Measurements from ENCODE around the gene CCT7.

Gene CCT7

GRCh38 chr2:73268366-73268829, 34.3 kb downstream of the CCT7 start:
- Histone ChIP-seq H3K79me2 (peaks cover 4% of the 10 kb centered on the region), H3K4me2 (ENCODE audit: low read length) (peak overlapping the region; percentile 52), H3K4me1 (no peaks in the 10 kb centered on the region), H3K4me3 (ENCODE audit: low read depth, low read length) (peak overlapping the region; percentile 49), H3K9ac (no peak overlapping the region), H3K36me3 (ENCODE audit: control insufficient read depth, insufficient read depth, low read length) (no peaks in the 10 kb centered on the region), H2AFZ (peak overlapping the region; percentile 95), H3K27me3 (ENCODE audit: control insufficient read depth, insufficient read depth, low read length) (no peaks in the 10 kb centered on the region), H3K27ac (peak overlapping the region; percentile 74), H3K9me3 (ENCODE audit: control insufficient read depth, low read length) (no peaks in the 10 kb centered on the region)
- no peak for TF ChIP-seq CTCF (IDR thresholded peaks at IDR 0.05)

DNA sequence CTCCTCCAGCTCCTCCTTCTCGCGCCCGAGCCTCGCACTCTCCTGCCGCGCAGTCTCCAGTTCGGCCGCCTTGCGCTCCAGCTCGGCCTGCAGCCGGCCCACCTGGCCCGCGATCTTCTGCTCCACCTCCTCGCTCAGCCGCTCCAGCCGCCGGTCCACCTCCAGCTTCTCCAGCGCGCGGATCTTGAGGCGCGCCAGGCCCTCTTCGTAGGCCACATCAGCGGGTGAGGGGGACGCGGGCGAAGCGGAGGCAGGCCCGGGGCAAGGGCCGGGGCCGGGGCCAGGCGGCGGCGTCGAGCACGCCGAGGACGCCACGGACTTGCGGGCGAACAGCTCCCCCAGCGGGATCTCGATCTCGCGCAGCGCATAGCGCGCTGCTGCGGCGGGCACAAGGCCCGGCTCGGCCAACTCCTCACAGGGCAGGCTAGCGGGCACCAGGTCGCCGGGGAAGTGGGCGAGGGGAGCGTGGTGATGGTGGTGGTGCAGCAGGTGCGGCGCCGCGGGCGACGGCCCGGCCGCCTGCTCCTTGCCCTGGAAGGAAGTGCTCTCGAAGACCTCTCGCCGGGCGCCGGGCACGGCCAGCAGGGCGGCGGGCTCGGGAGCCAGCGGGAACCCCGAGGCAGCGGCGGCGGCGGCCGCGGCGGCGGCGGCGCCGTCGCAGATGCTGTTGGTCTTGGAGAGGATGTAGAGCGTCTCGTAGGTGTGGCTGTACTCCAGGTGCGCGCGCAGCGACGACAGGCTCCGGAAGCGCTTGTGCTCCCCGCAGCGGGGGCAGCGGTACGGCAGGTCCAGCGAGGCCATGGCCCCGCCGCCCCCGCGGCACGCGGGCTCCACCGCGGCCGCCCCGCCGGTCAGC, 35.0 kb downstream of the CCT7 start:
- peak overlapping the region; percentile 70 for H3K4me2 ChIP-seq (ENCODE audit: low read length)
- peak overlapping the region; percentile 49 for H3K4me3 ChIP-seq (ENCODE audit: low read depth, low read length)
- H3K79me2 ChIP-seq = peaks cover 4% of the 10 kb centered on the region
- H3K27ac ChIP-seq = peak overlapping the region; percentile 74
- H3K27me3 ChIP-seq (ENCODE audit: control insufficient read depth, insufficient read depth, low read length) = no peaks in the 10 kb centered on the region
- peak overlapping the region; percentile 51 for H3K9ac ChIP-seq
- H2AFZ ChIP-seq = peak overlapping the region; percentile 95
- H3K4me1 ChIP-seq = no peaks in the 10 kb centered on the region
- H3K36me3 ChIP-seq (ENCODE audit: control insufficient read depth, insufficient read depth, low read length) = no peaks in the 10 kb centered on the region
- TF ChIP-seq CTCF (IDR thresholded peaks at IDR 0.05) = peak; percentile 40
- H3K9me3 ChIP-seq (ENCODE audit: control insufficient read depth, low read length) = no peaks in the 10 kb centered on the region

DNA sequence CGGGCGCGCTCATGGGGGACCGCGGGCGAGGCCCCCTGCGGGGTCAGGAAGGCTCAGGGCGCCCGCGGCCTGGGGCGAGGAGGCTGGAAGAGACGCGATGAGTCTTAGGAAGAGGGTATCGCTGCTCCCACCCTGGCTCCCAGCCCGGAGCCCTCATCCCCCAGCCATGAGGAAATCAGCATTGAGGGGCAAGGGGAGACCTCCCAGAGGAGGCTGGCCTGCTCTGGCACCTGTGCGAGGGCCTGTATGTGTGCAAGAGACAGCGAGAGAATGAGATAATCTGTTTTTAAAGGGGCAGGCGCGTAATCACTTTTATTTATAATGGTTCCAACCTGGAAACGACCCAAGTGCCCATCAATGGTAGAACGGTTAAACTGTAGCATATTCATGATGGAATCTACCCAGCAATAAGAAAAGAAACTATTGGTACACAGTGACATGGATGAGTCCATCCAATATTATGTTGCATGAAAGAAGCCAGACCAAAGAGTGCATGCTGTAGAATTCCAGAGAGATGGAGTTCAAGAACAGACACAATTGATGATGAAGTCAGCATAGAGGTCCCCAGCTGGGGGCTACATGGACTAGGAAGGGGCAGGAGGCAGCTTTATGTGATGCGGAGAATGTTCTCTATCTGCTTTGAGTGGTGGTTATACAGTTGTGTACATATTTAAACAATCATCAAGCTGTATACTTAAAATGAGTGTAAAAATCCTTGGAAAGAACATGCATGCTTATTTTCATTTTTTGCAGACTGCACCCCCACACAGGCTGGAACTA, 35.8 kb downstream of the CCT7 start:
- peak overlapping the region; percentile 8 for H3K27ac ChIP-seq
- H3K36me3 ChIP-seq (ENCODE audit: control insufficient read depth, insufficient read depth, low read length) = no peaks in the 10 kb centered on the region
- TF ChIP-seq CTCF (IDR thresholded peaks at IDR 0.05) = no peak
- H3K27me3 ChIP-seq (ENCODE audit: control insufficient read depth, insufficient read depth, low read length) = no peaks in the 10 kb centered on the region
- H3K9ac ChIP-seq = no peak overlapping the region
- peaks cover 4% of the 10 kb centered on the region for H3K79me2 ChIP-seq
- peak overlapping the region; percentile 83 for H2AFZ ChIP-seq
- peak overlapping the region; percentile 15 for H3K4me3 ChIP-seq (ENCODE audit: low read depth, low read length)
- H3K9me3 ChIP-seq (ENCODE audit: control insufficient read depth, low read length) = no peaks in the 10 kb centered on the region
- H3K4me2 ChIP-seq (ENCODE audit: low read length) = peak overlapping the region; percentile 70
- no peaks in the 10 kb centered on the region for H3K4me1 ChIP-seq

DNA sequence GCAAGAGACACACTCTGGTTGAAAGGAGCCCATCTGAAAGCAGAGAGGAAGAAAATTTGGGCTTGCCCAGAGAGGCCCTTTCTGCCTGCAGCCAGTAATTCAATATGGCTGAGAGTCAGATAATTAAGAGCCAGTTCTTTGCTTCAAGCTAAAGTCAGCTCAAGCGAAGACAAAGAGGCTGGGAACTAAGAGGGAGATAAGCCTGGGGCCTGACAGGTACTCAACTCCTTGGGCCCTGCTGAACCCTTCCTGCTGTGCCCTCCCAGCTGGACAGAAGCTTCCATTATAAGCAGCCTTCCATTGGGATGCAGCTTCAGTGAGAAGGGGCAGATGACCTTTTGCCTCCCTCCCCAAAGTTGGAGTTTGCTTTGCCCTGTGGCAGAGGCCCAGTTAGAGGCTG, 38.2 kb downstream of the CCT7 start:
- Histone ChIP-seq H3K27ac (no peak overlapping the region), H3K79me2 (no peaks in the 10 kb centered on the region), H3K36me3 (ENCODE audit: control insufficient read depth, insufficient read depth, low read length) (no peaks in the 10 kb centered on the region), H3K4me2 (ENCODE audit: low read length) (no peak overlapping the region), H3K27me3 (ENCODE audit: control insufficient read depth, insufficient read depth, low read length) (no peaks in the 10 kb centered on the region), H3K9ac (no peak overlapping the region), H3K9me3 (ENCODE audit: control insufficient read depth, low read length) (no peaks in the 10 kb centered on the region), H3K4me1 (no peaks in the 10 kb centered on the region), H3K4me3 (ENCODE audit: low read depth, low read length) (no peak overlapping the region), H2AFZ (no peak overlapping the region)
- TF ChIP-seq CTCF (IDR thresholded peaks at IDR 0.05) = no peak

Data from parathyroid adenoma (tissue), 2 donors.